CD4-positive, alpha-beta T cell treated with Interferon alpha-2 for 1 hour (primary cell): Measurements from ENCODE around the gene RELL2.
A peak's percentile ranks its signal among the peaks of the same experiment; 100 is the strongest.

Experiments
- DNase-seq, 2 donors: peaks; one replicate each; pipeline ENCODE4 v3.0.0-alpha.2; 2020 to 2022

Gene RELL2

GRCh38 chr5:141650851-141651727 is 14.3 kb downstream of the RELL2 start, which contains the start of gene FCHSD1:
Gene FCHSD1, minus strand, starts transcription at chr5:141651418. Its CDS starts 50 bp downstream, at chr5:141651368.
- peak; percentile 85 to 89 for DNase-seq

GRCh38 chr5:141651728-141652105 is 14.9 kb downstream of the RELL2 start:
- no peak for DNase-seq

GRCh38 chr5:141654298-141654697 is 17.5 kb downstream of the RELL2 start:
- no peak for DNase-seq

GRCh38 chr5:141655020-141655419 is 18.2 kb downstream of the RELL2 start:
- DNase-seq, result no peak

GRCh38 chr5:141656396-141656795 is 19.6 kb downstream of the RELL2 start:
- no peak for DNase-seq

GRCh38 chr5:141657404-141657803 is 20.6 kb downstream of the RELL2 start:
- no peak for DNase-seq

- no peak for DNase-seq
Observed at GRCh38 chr5:141657937-141658545, 21.2 kb downstream of the RELL2 start.

GRCh38 chr5:141662028-141662427 is 25.2 kb downstream of the RELL2 start:
- DNase-seq, result no peak

GRCh38 chr5:141663506-141663905 is 26.7 kb downstream of the RELL2 start:
- DNase-seq, result no peak

- peak; percentile 71 to 75 for DNase-seq
Observed at GRCh38 chr5:141664733-141665461, 28.1 kb downstream of the RELL2 start.

- DNase-seq, result no peak
Observed at GRCh38 chr5:141665995-141666940, 29.5 kb downstream of the RELL2 start.

GRCh38 chr5:141668601-141669265 is 31.9 kb downstream of the RELL2 start:
- no peak for DNase-seq

- DNase-seq, result no peak
Observed at GRCh38 chr5:141669520-141669919, 32.7 kb downstream of the RELL2 start.

- DNase-seq, result no peak
Observed at GRCh38 chr5:141672071-141672840, 35.5 kb downstream of the RELL2 start.

- no peak for DNase-seq
Observed at GRCh38 chr5:141672841-141673813, 36.3 kb downstream of the RELL2 start.

GRCh38 chr5:141674747-141675146 is 38.0 kb downstream of the RELL2 start:
- no peak for DNase-seq

- no peak for DNase-seq
Observed at GRCh38 chr5:141675672-141676071, 38.9 kb downstream of the RELL2 start.

GRCh38 chr5:141677415-141677814 is 40.6 kb downstream of the RELL2 start:
- DNase-seq, result no peak

GRCh38 chr5:141680178-141680577 is 43.4 kb downstream of the RELL2 start:
- no peak for DNase-seq

GRCh38 chr5:141680751-141681201 is 44.0 kb downstream of the RELL2 start:
- DNase-seq, result no peak
